ENCODE data around the gene UBL4B.

The UBL4B gene

DNA sequence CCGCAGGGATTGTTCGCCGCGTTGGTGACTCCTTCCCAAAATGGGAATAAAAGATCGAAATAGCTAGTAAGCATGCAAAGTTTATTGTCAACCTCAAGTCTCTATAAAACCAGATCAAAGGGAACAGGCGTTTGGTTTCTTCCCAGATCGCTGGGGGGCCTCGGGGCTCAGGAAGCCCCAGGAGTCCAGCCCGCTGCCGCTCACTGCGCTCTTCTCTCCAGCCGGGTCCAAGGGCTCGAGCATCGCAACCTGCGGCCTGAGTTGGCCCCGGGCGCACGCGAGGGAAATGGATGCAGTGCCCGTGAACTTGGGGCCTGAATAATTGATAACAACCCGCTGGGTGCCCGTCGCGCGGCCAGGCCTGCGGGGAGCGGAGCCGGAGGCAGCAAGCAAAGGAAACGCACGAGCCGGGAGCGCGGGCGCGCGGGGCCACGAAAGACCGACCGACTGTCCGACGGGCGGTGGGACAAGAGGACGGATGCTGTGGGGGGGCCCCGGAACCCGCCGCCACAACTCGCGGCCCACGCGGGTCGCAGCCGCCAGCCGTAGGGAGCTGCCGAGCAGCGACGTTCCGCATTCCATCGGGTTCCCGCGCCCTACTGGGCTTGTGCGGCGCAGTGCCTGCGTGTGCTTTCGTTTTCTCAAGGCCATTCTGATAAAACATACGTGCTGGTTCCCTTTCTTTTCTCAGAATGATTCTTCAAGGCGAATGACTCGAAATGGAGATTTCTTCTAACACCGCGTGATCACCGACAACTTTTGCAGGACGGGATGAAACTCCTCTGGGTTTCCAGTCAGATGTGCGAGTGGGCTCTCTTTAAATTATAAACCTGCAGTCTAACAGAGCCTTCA is 27.8 kb upstream of the UBL4B start:
- DNase-seq (ENCODE audit: low spot score) (no peak), FAIRE-seq (no peak)

GRCh38 chr1:110085671-110086070 is 26.6 kb upstream of the UBL4B start:
- FAIRE-seq (no peak), DNase-seq (ENCODE audit: low spot score) (no peak)

- DNase-seq (ENCODE audit: low spot score) (no peak), FAIRE-seq (no peak)
Observed at GRCh38 chr1:110086961-110087360, 25.3 kb upstream of the UBL4B start.

GRCh38 chr1:110087812-110088738 is 24.2 kb upstream of the UBL4B start:
- DNase-seq (ENCODE audit: low spot score), result peak; percentile 82

GRCh38 chr1:110088739-110089316 is 23.4 kb upstream of the UBL4B start:
- DNase-seq (ENCODE audit: low spot score), result no peak
- FAIRE-seq, result no peak

More at GRCh38 chr1:110087812-110088738, 24.2 kb upstream of the UBL4B start:
- FAIRE-seq, result no peak

DNA sequence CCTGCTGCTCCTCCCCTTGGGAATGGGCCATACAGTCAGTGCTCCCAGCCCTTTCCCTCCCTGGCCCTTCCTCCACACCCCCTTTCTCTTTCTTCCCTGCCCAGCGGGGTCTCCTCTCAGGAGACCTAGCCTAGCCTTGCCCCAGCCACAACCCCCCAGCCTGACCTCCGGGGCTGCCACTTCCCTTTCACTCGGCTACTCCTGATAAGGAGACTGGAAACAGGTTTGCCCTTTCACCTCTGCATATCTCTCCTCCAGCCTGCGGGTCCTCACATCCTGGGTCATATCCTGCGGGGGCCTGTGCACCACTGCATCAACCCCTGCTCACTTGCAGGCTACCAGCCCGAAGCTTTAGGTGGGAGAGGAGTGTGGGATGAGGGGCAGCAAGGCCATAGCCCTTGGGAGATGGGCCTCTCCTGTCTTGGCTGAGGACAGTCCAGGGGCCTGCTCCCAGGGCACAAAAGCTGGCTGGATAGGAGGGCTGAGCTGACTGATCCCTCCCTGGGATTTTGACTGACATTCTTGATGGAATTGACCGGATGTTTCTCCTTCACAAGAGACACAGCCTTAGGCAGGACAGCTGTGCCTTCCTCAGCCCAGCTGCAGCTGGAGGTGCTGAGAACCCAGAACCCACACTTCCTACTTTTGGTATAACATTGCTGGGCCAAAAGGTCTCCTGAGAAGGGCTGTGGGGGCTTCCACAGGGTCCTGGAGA is 22.5 kb upstream of the UBL4B start:
- no peak for FAIRE-seq
- no peak for DNase-seq (ENCODE audit: low spot score)

DNA sequence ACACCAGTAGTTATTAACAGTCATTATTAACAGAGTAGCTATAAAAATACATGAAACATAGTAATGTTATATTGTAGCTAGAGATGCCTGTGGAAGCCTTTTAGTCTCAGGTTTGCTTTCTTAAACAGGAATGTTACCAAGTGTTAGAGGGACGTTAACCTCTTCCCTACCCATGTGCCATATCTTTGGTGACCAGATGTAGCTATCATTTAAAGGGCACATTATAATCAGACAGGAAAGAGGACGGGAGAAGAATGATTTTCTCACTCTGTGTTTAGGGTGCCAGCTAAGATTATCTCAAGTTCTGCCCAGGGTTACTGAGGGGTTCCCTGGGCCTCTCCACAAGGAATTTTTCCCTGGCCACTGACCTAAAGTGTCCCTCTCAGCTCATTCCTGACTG is 20.9 kb upstream of the UBL4B start:
- FAIRE-seq, result no peak
- no peak for DNase-seq (ENCODE audit: low spot score)

GRCh38 chr1:110091791-110092190 is 20.5 kb upstream of the UBL4B start:
- FAIRE-seq (no peak), DNase-seq (ENCODE audit: low spot score) (no peak)

DNA sequence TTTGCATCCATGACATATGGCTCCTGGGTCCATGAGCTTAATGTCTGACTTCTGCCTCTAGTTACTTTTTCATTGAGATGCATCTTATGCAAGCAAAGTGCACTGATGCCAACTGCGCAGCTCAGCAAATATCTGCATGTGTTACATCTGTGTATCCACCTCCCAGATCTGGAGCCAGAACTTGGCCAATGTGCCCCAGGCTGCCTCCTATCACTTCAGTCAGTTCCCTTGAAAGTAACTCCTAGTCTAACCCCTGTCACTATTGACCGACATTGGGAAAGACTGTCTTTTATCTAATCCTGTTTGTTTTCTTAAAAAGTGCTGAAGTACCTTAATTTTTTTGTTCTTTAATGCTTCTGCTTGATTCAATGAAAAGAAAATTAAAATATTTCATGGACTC is 19.3 kb upstream of the UBL4B start:
- FAIRE-seq, result no peak
- DNase-seq (ENCODE audit: low spot score), result no peak

DNA sequence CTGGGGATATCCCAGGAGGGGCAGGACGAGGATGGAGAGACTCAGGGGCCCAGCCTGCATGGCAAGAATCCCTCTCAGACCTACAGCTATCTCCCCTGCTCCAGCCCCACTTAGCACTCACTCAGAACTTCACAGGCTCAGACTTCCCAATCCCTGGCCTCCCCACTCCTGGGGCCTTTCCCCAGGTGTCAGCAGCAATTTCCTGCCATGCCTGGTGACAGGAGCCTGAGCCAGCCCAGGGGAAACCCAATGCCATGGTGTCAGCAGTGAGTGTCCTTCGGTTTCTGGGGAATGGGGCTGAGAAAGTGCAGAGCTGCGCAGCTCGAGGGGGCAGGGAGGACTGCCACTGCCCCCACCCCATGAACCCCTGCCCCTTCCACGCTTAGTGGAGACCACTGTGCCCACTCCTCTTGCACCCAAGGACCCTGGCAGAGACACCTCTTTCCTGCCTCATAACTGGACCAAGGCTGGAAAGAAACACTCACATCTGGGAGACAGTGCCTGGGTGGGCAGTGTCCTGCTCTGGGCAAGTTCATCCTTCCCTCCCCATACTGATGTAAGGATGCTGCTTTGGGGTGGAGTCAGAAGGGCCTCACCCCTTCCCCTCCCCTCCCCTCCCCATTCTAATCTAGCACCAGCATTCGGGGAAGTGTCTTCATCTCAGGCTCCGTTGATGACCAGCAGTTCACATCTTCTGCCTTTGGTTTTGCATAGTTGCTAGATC is 17.1 kb upstream of the UBL4B start:
- no peak for FAIRE-seq
- no peak for DNase-seq (ENCODE audit: low spot score)

DNA sequence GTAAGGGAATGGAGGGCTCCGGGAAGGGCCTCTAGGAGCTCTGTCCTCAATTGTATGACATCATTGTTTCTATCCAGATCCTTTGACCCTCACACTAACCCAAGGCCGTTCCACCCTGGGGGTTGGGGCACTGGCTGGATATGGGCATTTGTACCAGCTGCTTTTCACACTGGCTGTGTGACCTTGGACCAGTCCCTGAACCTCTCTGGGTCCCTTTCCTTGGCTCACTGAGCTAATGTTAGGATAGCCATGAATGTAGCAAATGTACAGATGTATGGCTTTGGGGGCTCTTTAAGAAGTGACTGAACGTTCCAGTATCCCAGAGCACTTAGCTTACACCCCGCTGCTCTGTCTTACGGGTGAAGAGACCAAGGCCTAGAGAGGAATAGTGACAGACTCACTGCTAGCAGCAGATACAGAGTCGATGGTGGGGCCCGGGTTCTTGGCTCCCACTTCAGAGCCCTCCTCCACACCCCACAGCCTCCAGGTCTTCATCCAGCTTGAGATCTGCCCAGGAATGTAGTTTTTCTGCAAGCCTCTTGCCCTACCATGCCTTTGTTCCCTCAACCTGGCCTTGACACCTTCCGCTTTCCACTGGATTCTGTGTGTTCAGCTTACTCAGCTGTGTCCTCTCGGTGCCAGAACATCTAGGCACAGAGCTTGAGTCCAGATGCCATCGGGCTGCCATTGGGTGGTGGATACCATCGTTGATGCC is 14.6 kb upstream of the UBL4B start:
- no peak for DNase-seq (ENCODE audit: low spot score)
- FAIRE-seq, result no peak

DNA sequence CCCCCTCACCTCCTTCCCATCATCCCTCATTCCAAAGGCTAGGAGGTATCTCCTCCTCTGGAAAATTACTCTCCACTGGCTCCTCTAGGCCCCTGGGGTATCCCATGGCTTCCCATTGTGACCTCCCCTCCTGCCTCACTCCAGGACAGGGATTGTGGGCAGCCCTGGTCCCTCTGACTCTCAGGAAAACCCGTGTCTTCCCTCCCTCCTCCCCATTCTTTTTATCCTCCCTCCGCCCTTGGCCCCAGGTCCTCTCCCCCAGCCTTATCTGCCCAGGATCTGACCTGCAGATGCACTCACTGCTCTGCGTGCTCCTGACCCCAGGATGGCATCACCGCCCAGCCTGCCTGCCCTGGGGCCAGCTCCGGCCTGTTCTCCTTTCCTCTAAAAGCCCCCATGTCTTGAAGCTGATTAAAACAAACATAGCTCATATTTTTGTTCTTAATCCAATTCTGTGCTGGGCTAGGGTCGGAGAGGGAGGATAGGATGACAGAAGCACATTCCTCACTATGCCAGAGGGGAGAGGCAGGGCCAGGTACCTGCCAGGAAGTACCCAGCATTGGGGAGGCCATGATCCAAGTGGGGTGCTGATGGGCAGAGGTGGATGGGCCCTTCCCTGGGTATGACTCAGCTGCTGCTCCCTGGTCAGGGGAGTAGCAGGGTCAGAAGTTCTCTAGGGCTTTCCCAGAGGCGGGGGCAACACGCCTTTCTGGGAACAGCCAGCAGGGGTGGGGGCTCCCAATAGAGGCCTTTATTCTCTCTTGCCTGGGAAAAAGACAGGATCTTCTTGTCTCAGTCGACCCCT is 13.8 kb upstream of the UBL4B start:
- DNase-seq (ENCODE audit: low spot score) (no peak), FAIRE-seq (no peak)

DNA sequence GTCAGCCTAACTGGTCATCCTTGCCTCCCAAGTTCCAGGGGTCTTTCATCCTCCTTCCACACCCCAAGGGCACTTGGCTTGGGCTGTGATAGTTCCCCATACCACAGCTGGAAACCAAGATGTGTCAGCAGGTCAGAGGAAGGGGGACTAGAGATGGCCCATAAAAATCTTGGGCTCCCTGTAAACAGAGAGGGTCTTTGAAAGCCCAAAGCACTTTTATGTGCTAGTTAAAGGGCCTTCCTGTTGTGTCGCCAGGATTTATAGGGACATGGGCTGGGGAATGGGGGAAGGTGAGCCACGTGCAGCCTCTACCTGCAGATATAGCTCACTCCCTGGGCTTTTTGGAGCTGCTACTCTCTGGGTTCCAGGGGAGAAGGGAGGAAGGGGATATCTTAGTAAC is 11.9 kb upstream of the UBL4B start:
- no peak for FAIRE-seq
- DNase-seq (ENCODE audit: low spot score), result no peak

DNA sequence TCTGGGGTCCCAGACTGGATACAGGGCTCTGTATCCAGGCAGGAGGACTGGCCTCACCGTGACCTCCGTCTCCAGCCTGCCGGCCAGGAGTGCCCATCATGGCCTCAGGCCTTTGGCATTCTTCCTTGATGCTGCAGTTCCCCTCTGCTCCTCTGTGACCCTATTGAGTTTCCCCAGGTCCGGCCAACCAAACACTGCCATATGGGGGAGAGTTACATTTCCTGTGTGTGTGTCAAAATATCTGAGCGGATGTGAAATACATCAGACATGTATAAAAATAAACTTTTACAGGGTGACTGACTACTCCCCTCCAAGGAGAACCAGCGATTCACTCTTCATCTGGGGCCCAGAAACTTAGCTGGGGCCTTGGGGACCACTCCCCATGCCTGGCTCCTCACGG is 10.2 kb upstream of the UBL4B start:
- DNase-seq (ENCODE audit: low spot score) (no peak), FAIRE-seq (no peak)

GRCh38 chr1:110106013-110106941 is 6.0 kb upstream of the UBL4B start:
- FAIRE-seq (peak; percentile 97), DNase-seq (ENCODE audit: low spot score) (peak; percentile 88)

DNA sequence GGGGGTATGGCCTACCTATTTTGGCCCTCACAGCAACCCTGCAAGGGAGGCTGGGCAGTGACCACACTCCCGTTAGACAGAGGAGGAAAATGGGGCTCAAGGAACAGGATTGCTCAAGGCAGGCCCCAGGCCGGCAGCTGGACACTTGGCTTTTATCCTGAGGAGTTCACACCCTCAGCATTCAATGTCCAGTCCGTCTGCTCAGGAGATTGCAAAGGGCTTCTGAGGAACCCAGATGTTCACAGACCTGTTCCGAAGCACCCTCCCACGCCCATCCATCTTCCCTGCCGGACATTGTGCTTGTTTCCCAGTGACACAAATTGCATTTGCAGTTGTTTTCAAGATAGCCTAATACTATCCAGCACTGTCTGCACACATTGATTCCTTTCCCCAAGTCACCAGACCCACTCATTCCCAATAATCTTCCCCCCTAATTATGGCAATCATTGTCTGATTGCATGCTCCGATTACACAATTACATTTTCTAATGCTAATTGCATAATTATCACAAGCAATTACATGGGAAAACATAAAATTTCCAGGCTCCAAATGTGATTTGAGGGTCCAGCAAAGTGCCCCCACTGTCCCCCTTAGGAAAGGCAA is 4.3 kb upstream of the UBL4B start:
- FAIRE-seq (peak; percentile 30), DNase-seq (ENCODE audit: low spot score) (no peak)

GRCh38 chr1:110111081-110111480 is 1.2 kb upstream of the UBL4B start:
- no peak for DNase-seq (ENCODE audit: low spot score)
- FAIRE-seq, result no peak

- DNase-seq (ENCODE audit: low spot score), result no peak
Observed at GRCh38 chr1:110112656-110113055, 413 bp downstream of the UBL4B start.

More at GRCh38 chr1:110112656-110113055, 413 bp downstream of the UBL4B start:
- FAIRE-seq, result no peak

Measured in urothelium cell line (cell line).